GM23338 (cell line): ENCODE results near the gene PTPN7. TPM values are rescaled to one million over a fixed set of nuclear protein-coding genes. Genes with fewer than 3 reads are reported as not detected.

Experiments
- ATAC-seq: fragments of 200-7000 bp; cut with Tn5 transposase; 3 replicates; pipeline ENCODE4 v1.9.1; 2020
- DNase-seq: peaks from one replicate; pipeline ENCODE4 v3.0.0-alpha.2; 2015; ENCODE audit warnings: low spot score
- H2AFZ ChIP-seq: fragments of 200-600 bp; sonication (generic); 2 replicates; pipeline ENCODE4 v1.8.0; 2016; ENCODE audit warnings: antibody characterized with exemption, mild to moderate bottlenecking, moderate library complexity
- H3F3A ChIP-seq: fragments of 200-600 bp; sonication (generic); replicated peaks from 2 replicates; pipeline ENCODE4 v1.8.0; 2017; ENCODE audit warnings: antibody characterized with exemption, mixed run types, low read depth
- H3K27ac ChIP-seq: fragments of 200-600 bp; sonication (generic); 2 replicates; pipeline ENCODE4 v1.6.1; 2016; ENCODE audit warnings: low read depth
- H3K27me3 ChIP-seq: fragments of 200-600 bp; sonication (generic); 2 replicates; pipeline ENCODE4 v1.8.0; 2016; ENCODE audit warnings: mild to moderate bottlenecking, mixed run types, moderate library complexity; ENCODE audit not compliant: insufficient read depth
- H3K36me3 ChIP-seq: fragments of 200-600 bp; sonication (generic); 2 replicates; pipeline ENCODE4 v1.8.0; 2016; ENCODE audit warnings: mild to moderate bottlenecking; ENCODE audit not compliant: insufficient read depth
- H3K4me1 ChIP-seq: fragments of 200-600 bp; sonication (generic); 2 replicates; pipeline ENCODE4 v1.8.0; 2016; ENCODE audit warnings: mild to moderate bottlenecking, moderate library complexity; ENCODE audit not compliant: insufficient read depth
- H3K4me2 ChIP-seq: fragments of 200-600 bp; sonication (generic); 2 replicates; pipeline ENCODE4 v1.7.1; 2017; ENCODE audit warnings: mixed run types
- H3K4me3 ChIP-seq: fragments of 200-600 bp; sonication (generic); 2 replicates; pipeline ENCODE4 v1.6.1; 2016; ENCODE audit warnings: mixed run types
- H3K79me2 ChIP-seq: fragments of 200-600 bp; sonication (generic); replicated peaks from 2 replicates; pipeline ENCODE4 v1.8.0; 2017; ENCODE audit warnings: mild to moderate bottlenecking; ENCODE audit not compliant: insufficient read depth
- H3K9me2 ChIP-seq: fragments of 200-600 bp; sonication (generic); 2 replicates; pipeline ENCODE4 v1.8.0; 2017; ENCODE audit not compliant: insufficient read depth
- H4K20me1 ChIP-seq: fragments of 200-600 bp; sonication (generic); replicated peaks from 2 replicates; pipeline ENCODE4 v1.8.0; 2017; ENCODE audit warnings: mild to moderate bottlenecking; ENCODE audit not compliant: insufficient read depth
- H3K27ac Mint-ChIP-seq: 2 replicates; pipeline ENCODE4 v1.8.0; 2020; ENCODE audit warnings: inconsistent platforms, mild to moderate bottlenecking, moderate library complexity, mixed read lengths
- H3K27me3 Mint-ChIP-seq: 3 replicates; pipeline ENCODE4 v1.8.0; 2022; ENCODE audit warnings: low read depth, mild to moderate bottlenecking, moderate library complexity, mixed read lengths, inconsistent platforms; ENCODE audit not compliant: insufficient read depth, poor library complexity
- H3K36me3 Mint-ChIP-seq: 3 replicates; pipeline ENCODE4 v1.8.0; 2021; ENCODE audit warnings: low read depth, mild to moderate bottlenecking, inconsistent platforms, moderate library complexity, mixed read lengths
- H3K4me1 Mint-ChIP-seq: 3 replicates; pipeline ENCODE4 v1.8.0; 2020; ENCODE audit warnings: mild to moderate bottlenecking, inconsistent platforms, mixed read lengths
- H3K4me3 Mint-ChIP-seq: 3 replicates; pipeline ENCODE4 v1.8.0; 2021; ENCODE audit warnings: moderate library complexity, mild to moderate bottlenecking, inconsistent platforms, mixed read lengths
- H3K9me3 Mint-ChIP-seq: 3 replicates; pipeline ENCODE4 v1.8.0; 2020; ENCODE audit warnings: moderate library complexity, mild to moderate bottlenecking, inconsistent platforms, mixed read lengths
- CREB1 ChIP-seq: fragments of 250-450 bp; sonication (Bioruptor Pico); IDR thresholded peaks from 2 replicates; pipeline ENCODE4 v1.5.0; 2020; ENCODE audit warnings: low read depth, mild to moderate bottlenecking, moderate library complexity
- CTCF ChIP-seq, 2 experiments: fragments of 200-600 bp in 1 of 2; sonication (generic) in 1 of 2; conservative IDR thresholded peaks; 2 replicates each; pipeline versions ENCODE4 v1.5.1 to v1.6.1; 2016 to 2017; ENCODE audit warnings: antibody characterized with exemption in 2 of 2, low read depth in 2 of 2, mild to moderate bottlenecking in 2 of 2, moderate library complexity in 1 of 2
- ETS1 ChIP-seq: IDR thresholded peaks from 2 replicates; pipeline ENCODE4 v1.6.1; 2016; ENCODE audit warnings: antibody characterized with exemption
- EZH2 ChIP-seq: fragments of 200-600 bp; sonication (generic); IDR thresholded peaks from one replicate; pipeline ENCODE4 v1.8.0; 2017; ENCODE audit warnings: antibody characterized with exemption, mild to moderate bottlenecking, low read depth; ENCODE audit not compliant: unreplicated experiment
- EZH2phosphoT487 ChIP-seq: fragments of 200-600 bp; sonication (generic); IDR thresholded peaks from one replicate; pipeline ENCODE4 v1.8.1; 2018; ENCODE audit warnings: antibody characterized with exemption; ENCODE audit not compliant: unreplicated experiment
- JUNB ChIP-seq: IDR thresholded peaks from one replicate; pipeline ENCODE4 v1.6.1; 2016; ENCODE audit warnings: antibody characterized with exemption; ENCODE audit not compliant: unreplicated experiment
- STAT1 ChIP-seq: IDR thresholded peaks from one replicate; pipeline ENCODE4 v1.6.1; 2016; ENCODE audit warnings: antibody characterized with exemption; ENCODE audit not compliant: unreplicated experiment
- ZNF114 ChIP-seq: fragments of 250-450 bp; sonication (Bioruptor Pico); IDR thresholded peaks from 2 replicates; pipeline ENCODE4 v1.5.0; 2020; ENCODE audit warnings: mild to moderate bottlenecking, moderate library complexity
- polyA plus RNA-seq: library from polyadenylated mRNA; unstranded; fragments of >200 nt; fragmentation: Nextera tagmentation; extraction: Ambion mirVana; gene quantifications from 2 replicates; pipeline ENCODE4 v1.2.1, GENCODE V29; 2016
- total RNA-seq: library from RNA; depleted of rRNA; stranded (reverse); fragments of >200 nt; shearing (Covaris generic); gene quantifications from 2 replicates; pipeline ENCODE4 v1.2.3, GENCODE V29; 2014

PTPN7 gene
- total and polyA plus RNA-seq, 2 experiments from 2014 or later: not detected

DNA sequence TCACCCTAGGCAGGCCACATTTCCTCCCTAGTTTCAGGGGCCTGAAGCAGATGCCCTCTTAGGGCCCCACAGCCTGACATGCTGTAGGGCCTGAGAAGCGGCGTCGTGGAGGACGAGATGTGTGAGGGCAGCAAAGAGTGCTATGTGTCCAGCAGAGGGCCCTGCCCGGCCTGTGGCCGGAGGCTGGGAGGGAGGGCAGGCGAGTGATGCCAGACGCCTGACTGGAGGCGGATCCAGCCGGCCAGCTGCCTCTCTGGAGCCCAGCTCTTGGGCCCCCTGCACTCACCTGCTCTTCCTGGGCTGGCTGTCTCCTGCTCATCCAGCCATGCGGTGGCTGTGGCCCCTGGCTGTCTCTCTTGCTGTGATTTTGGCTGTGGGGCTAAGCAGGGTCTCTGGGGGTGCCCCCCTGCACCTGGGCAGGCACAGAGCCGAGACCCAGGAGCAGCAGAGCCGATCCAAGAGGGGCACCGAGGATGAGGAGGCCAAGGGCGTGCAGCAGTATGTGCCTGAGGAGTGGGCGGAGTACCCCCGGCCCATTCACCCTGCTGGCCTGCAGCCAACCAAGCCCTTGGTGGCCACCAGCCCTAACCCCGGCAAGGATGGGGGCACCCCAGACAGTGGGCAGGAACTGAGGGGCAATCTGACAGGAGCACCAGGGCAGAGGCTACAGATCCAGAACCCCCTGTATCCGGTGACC is 37.6 kb downstream of the PTPN7 start, which contains the start of gene GPR37L1:
Gene GPR37L1, plus strand, starts transcription at position 279 of the 697 bp plus-strand sequence. Its CDS starts 47 bp downstream, at position 326.
- Histone ChIP-seq H3K27ac (no peak within 1 kb of the TSS), H2AFZ (peak within 1 kb of the TSS; percentile 90)

DNA sequence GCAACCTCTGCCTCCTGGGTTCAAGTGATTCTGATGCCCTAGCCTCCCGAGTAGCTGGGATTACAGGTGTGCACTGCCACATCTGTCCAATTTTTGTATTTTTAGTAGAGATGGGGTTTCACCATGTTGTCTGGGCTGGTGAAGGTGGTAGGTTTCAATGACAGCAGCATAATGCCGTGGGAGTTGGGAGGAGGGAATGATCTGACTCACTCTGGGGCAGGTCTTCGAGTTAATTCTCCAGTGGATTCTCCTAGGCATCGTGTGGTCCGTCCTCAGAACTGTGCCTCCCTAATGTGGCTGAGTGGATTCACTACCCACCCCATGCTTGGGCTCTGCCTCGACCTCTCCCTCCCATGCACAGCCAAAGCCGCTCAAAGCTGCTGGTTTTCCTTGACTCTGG is 39.4 kb downstream of the PTPN7 start:
- Histone ChIP-seq H3K4me3 (no peak overlapping the region), H2AFZ (no peak overlapping the region), H3F3A (no peaks in the 10 kb centered on the region), H4K20me1 (no peaks in the 10 kb centered on the region), H3K4me1 (no peaks in the 10 kb centered on the region), H3K36me3 (no peaks in the 10 kb centered on the region), H3K27ac (no peak overlapping the region), H3K27me3 (no peaks in the 10 kb centered on the region), H3K79me2 (no peaks in the 10 kb centered on the region), H3K4me2 (no peak overlapping the region), H3K9me2 (no peaks in the 10 kb centered on the region)
- Mint-ChIP-seq H3K4me3 (no peak overlapping the region), H3K27me3 (peaks cover 17% of the 10 kb centered on the region), H3K27ac (no peak overlapping the region), H3K4me1 (peaks cover 10% of the 10 kb centered on the region), H3K9me3 (no peaks in the 10 kb centered on the region; the same call in 2 of the 3 replicates), H3K36me3 (no peaks in the 10 kb centered on the region; the same call in 2 of the 3 replicates)
- DNase-seq: no peak
- no peak for ATAC-seq
- no peak for TF ChIP-seq ZNF114 (CRISPR knock-in tag)
- no peak for TF ChIP-seq JUNB
- no peak for TF ChIP-seq ETS1
- no peak for TF ChIP-seq STAT1
- no peak for TF ChIP-seq CREB1
- TF ChIP-seq EZH2phosphoT487: no peak
- no peak for TF ChIP-seq CTCF (conservative IDR thresholded peaks at IDR 0.05; ENCODE audit: low read depth in 2 of 2)
- TF ChIP-seq EZH2: no peak

More for the DNA sequence above, 37.6 kb downstream of the PTPN7 start, which contains the start of gene GPR37L1:
- no peaks in the 10 kb centered on the region for H3K27me3 ChIP-seq
- H3K4me1 Mint-ChIP-seq: peaks cover 10% of the 10 kb centered on the region
- ATAC-seq (peak; percentile 87), DNase-seq (peak; percentile 90)
- TF ChIP-seq STAT1 (no peak), CTCF (conservative IDR thresholded peaks at IDR 0.05; ENCODE audit: low read depth in 2 of 2) (peak; percentile 47 to 83)
- no peaks in the 10 kb centered on the region for H3K79me2 ChIP-seq
- H3K9me2 ChIP-seq: no peaks in the 10 kb centered on the region
- H3K27ac Mint-ChIP-seq: no peak within 1 kb of the TSS
- no peaks in the 10 kb centered on the region; the same call in 2 of the 3 replicates for H3K36me3 Mint-ChIP-seq
- H3K4me3 ChIP-seq: no peak within 1 kb of the TSS
- no peaks in the 10 kb centered on the region; the same call in 2 of the 3 replicates for H3K9me3 Mint-ChIP-seq
- no peaks in the 10 kb centered on the region for H4K20me1 ChIP-seq
- H3K4me2 ChIP-seq: no peak within 1 kb of the TSS
- H3K36me3 ChIP-seq: no peaks in the 10 kb centered on the region
- no peaks in the 10 kb centered on the region for H3K4me1 ChIP-seq
- H3F3A ChIP-seq: no peaks in the 10 kb centered on the region
- peaks cover 19% of the 10 kb centered on the region for H3K27me3 Mint-ChIP-seq
- no peak within 1 kb of the TSS for H3K4me3 Mint-ChIP-seq
